HG02642 (cell line): Measurements from ENCODE around the gene STMND1.

Experiments used
- ATAC-seq: cut with Tn5 transposase; IDR thresholded peaks from one replicate; pipeline ENCODE4 v1.9.1; 2021; ENCODE audit warnings: mild to moderate bottlenecking; ENCODE audit not compliant: unreplicated experiment, poor library complexity

The STMND1 gene

GRCh38 chr6:17156966-17157365, 55.1 kb downstream of the STMND1 start:
- no peak for ATAC-seq

DNA sequence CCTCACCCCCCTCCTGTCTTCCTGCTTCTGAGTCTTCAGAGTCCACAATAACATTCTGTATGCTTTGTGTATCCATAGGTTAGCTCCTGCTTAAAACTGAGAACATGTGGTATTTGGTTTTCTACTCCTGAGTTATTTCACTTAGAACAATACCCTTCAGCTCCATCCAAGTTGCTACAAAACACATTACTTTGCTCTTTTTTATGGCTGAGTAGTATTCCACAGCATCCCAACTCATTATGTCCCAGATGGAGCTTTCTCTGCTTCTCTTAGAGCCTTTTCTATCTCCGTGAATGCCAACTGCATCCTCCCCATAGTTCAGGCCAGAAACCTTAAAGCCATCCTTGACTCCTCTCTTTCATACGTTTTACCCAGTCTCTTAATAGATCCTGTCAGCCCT, 55.8 kb downstream of the STMND1 start:
- ATAC-seq, result no peak

- no peak for ATAC-seq
Observed at GRCh38 chr6:17159240-17159639, 57.4 kb downstream of the STMND1 start.

DNA sequence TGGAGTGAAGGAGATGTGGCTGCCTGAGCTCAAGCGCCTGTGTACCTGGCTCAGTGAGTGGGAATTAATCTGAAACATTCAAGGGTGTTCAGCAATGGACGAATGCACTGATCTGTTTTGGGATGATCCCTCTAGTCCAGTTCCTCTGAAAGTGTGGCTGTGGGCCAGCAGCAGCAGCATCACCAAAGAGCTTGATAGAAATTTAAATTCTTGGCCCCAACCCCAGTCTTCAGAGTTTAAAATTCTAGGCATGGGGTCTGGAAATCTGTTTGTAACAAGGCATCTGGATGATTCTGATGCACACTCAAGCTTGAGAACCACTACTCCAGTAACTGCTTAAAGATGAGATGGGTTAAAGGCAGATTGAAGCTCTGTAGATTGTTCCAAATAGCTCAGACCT, 59.2 kb downstream of the STMND1 start:
- no peak for ATAC-seq

DNA sequence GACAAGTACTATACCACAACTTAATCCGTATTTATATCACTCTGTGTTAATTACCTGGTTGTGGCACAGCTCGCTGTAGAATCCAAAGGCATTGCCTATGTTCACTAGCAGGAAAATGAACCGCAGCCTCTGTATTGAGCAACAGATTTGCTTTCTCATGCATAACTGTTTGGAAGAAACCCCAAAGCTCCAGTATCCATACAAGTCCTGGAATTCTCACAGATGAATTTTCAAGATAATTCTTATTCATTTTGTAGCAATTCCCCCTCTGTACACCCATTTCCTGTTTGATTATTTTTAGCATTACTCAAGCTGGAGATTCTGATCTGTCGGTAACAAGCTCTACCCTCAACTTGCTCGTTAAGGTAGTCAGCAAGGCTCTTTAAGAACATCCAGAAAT, 63.5 kb downstream of the STMND1 start:
- no peak for ATAC-seq

DNA sequence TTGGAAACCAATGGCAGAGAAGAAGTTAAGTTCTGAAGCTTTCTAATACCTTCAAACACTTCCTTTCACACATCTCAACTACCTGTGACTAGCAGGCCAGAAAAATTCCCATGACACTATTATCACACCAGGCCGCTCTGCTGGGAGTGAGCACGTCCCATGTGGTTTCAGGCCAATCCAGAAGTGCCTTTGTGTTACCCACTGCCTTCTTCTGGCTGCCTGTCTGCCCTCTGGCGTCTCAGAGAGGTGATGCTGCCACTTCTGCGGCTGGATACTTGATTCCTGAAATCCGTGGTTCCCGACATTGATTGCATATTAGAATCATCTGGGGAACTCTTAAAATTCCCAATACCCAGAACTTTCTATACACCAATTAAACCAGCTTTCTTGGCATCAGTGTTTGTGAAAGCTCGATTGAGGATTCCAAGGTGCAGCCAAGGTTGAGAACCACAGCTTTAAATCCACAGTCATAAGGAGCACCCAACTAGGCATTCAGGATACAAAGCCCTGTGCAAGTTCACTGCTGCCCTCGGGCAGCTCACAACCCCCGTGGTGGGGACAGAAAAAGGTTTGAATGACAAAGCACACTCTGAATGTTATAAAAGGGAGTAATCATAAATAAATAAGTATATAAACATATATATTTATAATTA, 65.6 kb downstream of the STMND1 start:
- ATAC-seq, result no peak

GRCh38 chr6:17169291-17169690, 67.4 kb downstream of the STMND1 start:
- no peak for ATAC-seq

- ATAC-seq, result no peak
Observed at GRCh38 chr6:17169711-17170110, 67.9 kb downstream of the STMND1 start.

DNA sequence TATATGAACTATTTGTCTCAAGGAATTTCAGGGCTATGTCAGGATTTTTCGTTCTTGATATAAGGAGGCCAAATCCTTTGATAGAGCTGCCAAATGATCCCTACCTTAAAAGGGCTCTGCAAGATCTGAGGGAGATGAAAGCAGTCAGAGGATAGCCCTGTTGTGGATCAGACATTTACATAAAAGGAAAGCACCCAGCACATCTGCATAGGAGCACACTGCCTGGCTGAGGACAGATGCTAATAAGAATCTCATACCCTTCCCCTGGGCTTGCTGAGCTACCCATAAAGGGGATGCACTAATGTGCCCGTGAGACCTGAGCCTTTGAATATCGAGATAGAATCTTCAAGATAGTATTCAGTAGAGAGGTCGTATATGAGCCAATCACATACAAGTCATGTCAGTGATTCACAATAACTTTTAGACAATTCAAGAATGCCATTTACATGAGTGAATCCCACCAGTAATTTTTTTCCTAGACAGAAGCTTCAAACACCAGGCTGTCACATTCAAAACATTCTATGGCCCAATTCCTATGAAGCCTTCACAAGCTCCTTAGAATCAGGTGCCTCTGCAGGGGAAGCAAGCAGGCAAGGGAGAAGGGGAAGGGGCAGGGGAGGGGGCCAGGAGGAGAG, 71.1 kb downstream of the STMND1 start:
- ATAC-seq, result no peak

- no peak for ATAC-seq
Observed at GRCh38 chr6:17178326-17178725, 76.5 kb downstream of the STMND1 start.

- ATAC-seq, result no peak
Observed at GRCh38 chr6:17178754-17179529, 77.1 kb downstream of the STMND1 start.

DNA sequence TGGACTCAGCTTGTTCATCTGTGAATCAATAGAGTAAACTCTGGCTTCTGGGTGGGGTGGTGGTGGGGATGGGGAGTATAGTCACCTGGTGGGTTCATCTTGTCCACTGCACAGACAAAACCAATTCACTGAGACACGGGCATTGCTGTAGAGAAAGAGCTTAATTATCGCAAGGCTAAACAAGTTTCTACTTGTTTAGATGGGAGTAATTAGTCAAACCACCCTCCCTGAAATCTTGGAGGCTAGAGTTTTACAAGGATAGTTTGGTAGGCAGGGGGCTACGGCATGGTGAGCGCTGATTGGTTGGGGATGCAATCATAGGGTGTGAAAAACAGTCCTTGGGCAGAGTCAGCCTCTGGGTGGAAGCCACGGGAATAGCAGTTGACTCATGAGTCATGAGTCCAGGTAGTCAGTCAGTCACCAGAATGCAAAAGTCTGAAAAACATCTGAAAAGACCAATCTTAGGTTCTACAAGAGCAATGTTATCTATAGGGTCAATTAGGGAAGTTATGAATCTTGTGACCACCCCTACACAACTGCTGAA, 77.8 kb downstream of the STMND1 start:
- no peak for ATAC-seq
